H9 (cell line): ENCODE measurements around the gene IQCN. TPM values are rescaled to one million over a fixed set of nuclear protein-coding genes. Genes with fewer than 3 reads are reported as not detected.
A peak's percentile ranks its signal among the peaks of the same experiment; 100 is the strongest.

Experiments
- DNase-seq: peaks from one replicate; pipeline ENCODE4 v3.0.0-alpha.2; 2017
- H2AFZ ChIP-seq: one replicate; pipeline ENCODE4 v1.6.1; 2013; ENCODE audit warnings: mild to moderate bottlenecking, low read length, control low read depth, moderate library complexity
- H2AK5ac ChIP-seq: 2 replicates; pipeline ENCODE4 v1.6.1; 2013; ENCODE audit warnings: low read length, control low read depth, mixed read lengths; ENCODE audit not compliant: insufficient read length
- H2BK120ac ChIP-seq: one replicate; pipeline ENCODE4 v1.6.1; 2013; ENCODE audit warnings: low read depth, mild to moderate bottlenecking, low read length, control low read depth, inconsistent platforms; ENCODE audit not compliant: poor library complexity, severe bottlenecking
- H2BK12ac ChIP-seq: 2 replicates; pipeline ENCODE4 v1.6.1; 2013; ENCODE audit warnings: low read length, control low read depth, mixed read lengths, low read depth; ENCODE audit not compliant: insufficient read length
- H2BK15ac ChIP-seq: 2 replicates; pipeline ENCODE4 v1.6.1; 2013; ENCODE audit warnings: low read depth, low read length, control low read depth
- H2BK20ac ChIP-seq: one replicate; pipeline ENCODE4 v1.6.1; 2013; ENCODE audit warnings: low read depth, mild to moderate bottlenecking, low read length, control low read depth, inconsistent platforms; ENCODE audit not compliant: poor library complexity, severe bottlenecking
- H2BK5ac ChIP-seq: 2 replicates; pipeline ENCODE4 v1.6.1; 2013; ENCODE audit warnings: low read length, control low read depth, mixed read lengths; ENCODE audit not compliant: insufficient read length
- H3K14ac ChIP-seq: 2 replicates; pipeline ENCODE4 v1.6.1; 2013; ENCODE audit warnings: low read length, control low read depth; ENCODE audit not compliant: insufficient read depth
- H3K18ac ChIP-seq: 2 replicates; pipeline ENCODE4 v1.6.1; 2013; ENCODE audit warnings: low read depth, mild to moderate bottlenecking, mixed read lengths, low read length, control low read depth; ENCODE audit not compliant: insufficient read length
- H3K23ac ChIP-seq: 2 replicates; pipeline ENCODE4 v1.6.1; 2013; ENCODE audit warnings: low read length, control low read depth, mixed read lengths, low read depth; ENCODE audit not compliant: insufficient read length
- H3K23me2 ChIP-seq: 2 replicates; pipeline ENCODE4 v1.6.1; 2013; ENCODE audit warnings: low read depth, mild to moderate bottlenecking, mixed read lengths, low read length, control low read depth; ENCODE audit not compliant: insufficient read length, poor library complexity, severe bottlenecking
- H3K27ac ChIP-seq: 2 replicates; pipeline ENCODE4 v1.5.1; 2013; ENCODE audit warnings: low read length, control low read depth, mixed read lengths, low read depth; ENCODE audit not compliant: insufficient read length
- H3K27me3 ChIP-seq: 2 replicates; pipeline ENCODE4 v1.6.1; 2013; ENCODE audit warnings: low read length, control low read depth, inconsistent platforms; ENCODE audit not compliant: insufficient read depth
- H3K4ac ChIP-seq: 2 replicates; pipeline ENCODE4 v1.6.1; 2013; ENCODE audit warnings: low read depth, mild to moderate bottlenecking, control low read depth, inconsistent platforms, low read length, moderate library complexity
- H3K4me1 ChIP-seq: 2 replicates; pipeline ENCODE4 v1.6.1; 2013; ENCODE audit warnings: low read length, control low read depth, inconsistent platforms; ENCODE audit not compliant: insufficient read depth
- H3K4me2 ChIP-seq: 2 replicates; pipeline ENCODE4 v1.6.1; 2013; ENCODE audit warnings: low read length, control low read depth, mixed read lengths; ENCODE audit not compliant: insufficient read length, insufficient read depth
- H3K56ac ChIP-seq: 2 replicates; pipeline ENCODE4 v1.6.1; 2013; ENCODE audit warnings: low read depth, mild to moderate bottlenecking, mixed read lengths, low read length, control low read depth; ENCODE audit not compliant: insufficient read length
- H3K79me1 ChIP-seq: 2 replicates; pipeline ENCODE4 v1.6.1; 2013; ENCODE audit warnings: low read depth, mild to moderate bottlenecking, moderate library complexity, low read length, control low read depth, inconsistent platforms; ENCODE audit not compliant: insufficient read depth, poor library complexity, severe bottlenecking
- H3K79me2 ChIP-seq: 2 replicates; pipeline ENCODE4 v1.6.1; 2013; ENCODE audit warnings: low read length, control low read depth, inconsistent platforms; ENCODE audit not compliant: insufficient read depth
- H3K9ac ChIP-seq: 2 replicates; pipeline ENCODE4 v1.6.1; 2013; ENCODE audit warnings: low read length, control low read depth, mixed read lengths; ENCODE audit not compliant: insufficient read length; ENCODE audit errors: extremely low read depth
- H3K9me3 ChIP-seq: one replicate; pipeline ENCODE4 v1.6.1; 2013; ENCODE audit warnings: low read depth, low read length, inconsistent platforms; ENCODE audit not compliant: control insufficient read depth
- H3T11ph ChIP-seq: one replicate; pipeline ENCODE4 v1.6.1; 2013; ENCODE audit warnings: mild to moderate bottlenecking, low read length, control low read depth, inconsistent platforms
- H4K20me1 ChIP-seq: one replicate; pipeline ENCODE4 v1.6.1; 2013; ENCODE audit not compliant: control insufficient read depth, insufficient read length, insufficient read depth
- H4K5ac ChIP-seq: 2 replicates; pipeline ENCODE4 v1.6.1; 2013; ENCODE audit warnings: low read depth, mild to moderate bottlenecking, mixed read lengths, low read length, control low read depth; ENCODE audit not compliant: insufficient read length
- H4K8ac ChIP-seq: replicated peaks from 2 replicates; pipeline ENCODE4 v1.6.1; 2013; ENCODE audit warnings: low read length, control low read depth, mixed read lengths, low read depth; ENCODE audit not compliant: insufficient read length
- H4K91ac ChIP-seq: 2 replicates; pipeline ENCODE4 v1.6.1; 2013; ENCODE audit warnings: low read depth, mild to moderate bottlenecking, moderate library complexity, mixed read lengths, low read length, control low read depth; ENCODE audit not compliant: insufficient read length
- H3K27ac Mint-ChIP-seq, 3 experiments: 2 replicates in 2 of 3; 3 replicates in 1 of 3; pipeline ENCODE4 v1.8.0; 2020 to 2021; ENCODE audit warnings: mixed read lengths in 3 of 3, mild to moderate bottlenecking in 1 of 3, moderate library complexity in 1 of 3
- H3K27me3 Mint-ChIP-seq: 2 replicates; pipeline ENCODE4 v1.8.0; 2021; ENCODE audit warnings: low read depth, mild to moderate bottlenecking, moderate library complexity, mixed read lengths
- H3K36me3 Mint-ChIP-seq, 3 experiments: 2 replicates in 2 of 3; 3 replicates in 1 of 3; pipeline ENCODE4 v1.8.0; 2020 to 2021; ENCODE audit warnings: low read depth in 3 of 3, mixed read lengths in 3 of 3; ENCODE audit not compliant: insufficient read depth in 1 of 3
- H3K4me1 Mint-ChIP-seq, 2 experiments: 2 replicates each; pipeline ENCODE4 v1.8.0; 2020; ENCODE audit warnings: mixed read lengths in 2 of 2
- H3K4me3 Mint-ChIP-seq, 2 experiments: 2 replicates in 1 of 2; 3 replicates in 1 of 2; pipeline ENCODE4 v1.8.0; 2020 to 2021; ENCODE audit warnings: mild to moderate bottlenecking in 2 of 2, mixed read lengths in 2 of 2, moderate library complexity in 1 of 2
- H3K9me3 Mint-ChIP-seq, 2 experiments: 2 replicates in 1 of 2; 3 replicates in 1 of 2; pipeline ENCODE4 v1.8.0; 2020; ENCODE audit warnings: mild to moderate bottlenecking in 2 of 2, mixed read lengths in 2 of 2, moderate library complexity in 1 of 2
- CTCF ChIP-seq: fragments of 200-600 bp; sonication (generic); conservative IDR thresholded peaks from 3 replicates; pipeline ENCODE4 v1.8.0; 2021; ENCODE audit warnings: antibody characterized with exemption, mild to moderate bottlenecking
- WGBS: extraction: QIAGEN DNeasy Blood & Tissue Kit; methylation state at CpG from one replicate; pipeline ENCODE4 v1.1.7; 2013; ENCODE audit warnings: missing lambda C conversion rate, low lambda C conversion rate, mixed read lengths; ENCODE audit not compliant: insufficient read length; ENCODE audit errors: extremely low coverage; 5-methylcytosine and 5-hydroxymethylcytosine counted together
- total RNA-seq: library from RNA; stranded (reverse); gene quantifications from 2 replicates; pipeline ENCODE4 v1.2.1, GENCODE V29; 2021

IQCN gene
- total RNA-seq, 1 experiment from 2014 or later, result 0.39 TPM

- Histone ChIP-seq H3K27ac (peak within 1 kb of the TSS; percentile 94), H3K14ac (peak within 1 kb of the TSS; percentile 96)
Observed at GRCh38 chr19:18322759-18323460, 48.7 kb upstream of the IQCN start, which contains the start of gene LSM4. TSS of gene LSM4 (minus strand) at chr19:18323076. CDS start at chr19:18323020, 56 bp downstream.

More at GRCh38 chr19:18322759-18323460, 48.7 kb upstream of the IQCN start, which contains the start of gene LSM4:
- Mint-ChIP-seq H3K27me3 (no peaks in the 10 kb centered on the region), H3K36me3 (peaks cover 15 to 23% (median 18%) of the 10 kb centered on the region in 3 experiments), H3K4me3 (peak within 1 kb of the TSS; percentile 88), H3K9me3 (no peaks in the 10 kb centered on the region), H3K27ac (peak within 1 kb of the TSS; percentile 94 to 99 (median 98)), H3K4me1 (peaks cover 22 to 32% of the 10 kb centered on the region in 2 experiments)
- no peaks in the 10 kb centered on the region for H3K9me3 ChIP-seq
- peak within 1 kb of the TSS; percentile 50 for H2BK12ac ChIP-seq
- H4K20me1 ChIP-seq, result no peaks in the 10 kb centered on the region
- WGBS, result no CpG with 5 or more reads among the region's 75 CpGs
- peak within 1 kb of the TSS; percentile 68 for H2AK5ac ChIP-seq
- peak within 1 kb of the TSS; percentile 99 for H3K4me2 ChIP-seq
- H2AFZ ChIP-seq, result no peak within 1 kb of the TSS
- H3T11ph ChIP-seq, result no peak within 1 kb of the TSS
- H2BK20ac ChIP-seq, result peak within 1 kb of the TSS; percentile 51
- TF ChIP-seq CTCF, result peak; percentile 39; the same call in 2 of the 3 replicates
- peak within 1 kb of the TSS; percentile 93 for H3K9ac ChIP-seq
- H3K18ac ChIP-seq, result peak within 1 kb of the TSS; percentile 95
- H2BK5ac ChIP-seq, result peak within 1 kb of the TSS; percentile 49
- no peaks in the 10 kb centered on the region for H3K27me3 ChIP-seq
- H3K79me1 ChIP-seq, result no peaks in the 10 kb centered on the region
- peak within 1 kb of the TSS; percentile 92 for H4K8ac ChIP-seq
- H3K4me1 ChIP-seq, result peaks cover 8% of the 10 kb centered on the region; the same call in 1 of the 2 replicates
- H2BK15ac ChIP-seq, result peak within 1 kb of the TSS; percentile 85; the same call in 1 of the 2 replicates
- H3K4ac ChIP-seq, result peak within 1 kb of the TSS; percentile 75; the same call in 1 of the 2 replicates
- H4K91ac ChIP-seq, result no peak within 1 kb of the TSS
- H3K79me2 ChIP-seq, result peaks cover 25% of the 10 kb centered on the region; the same call in 1 of the 2 replicates
- H2BK120ac ChIP-seq, result peak within 1 kb of the TSS; percentile 72
- H3K23ac ChIP-seq, result no peak within 1 kb of the TSS
- peaks cover 16% of the 10 kb centered on the region for H3K23me2 ChIP-seq
- H4K5ac ChIP-seq, result peak within 1 kb of the TSS; percentile 15
- DNase-seq, result peak; percentile 99
- no peak within 1 kb of the TSS for H3K56ac ChIP-seq
